Activated naive CD4-positive, alpha-beta T cell (primary cell): ENCODE data around the gene CLCA2.

Experiments used
- DNase-seq, 4 experiments: peaks; one replicate each; lab custom pipeline; 2025; lab: John Stamatoyannopoulos, UW

The CLCA2 gene

GRCh38 chr1:86430376-86430775 is 6.4 kb downstream of the CLCA2 start:
- no peak for DNase-seq

DNA sequence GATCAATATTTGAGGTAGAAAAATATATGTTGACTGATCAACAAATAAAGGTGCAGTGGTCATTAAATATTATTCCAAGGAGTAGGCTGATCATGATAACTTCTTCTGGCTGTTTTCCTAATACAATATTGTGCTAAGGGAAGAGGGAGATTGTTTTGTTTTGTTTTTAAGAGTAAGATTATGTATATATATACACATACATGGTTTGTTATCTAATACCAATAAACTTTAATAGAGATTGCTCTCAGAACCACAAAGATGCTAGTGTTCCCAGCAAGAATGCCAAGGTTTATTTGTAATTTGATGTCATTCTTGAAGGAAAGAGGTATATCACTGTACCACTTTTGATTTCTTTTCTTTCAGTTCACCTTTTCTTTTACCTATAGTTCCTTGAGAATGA is 10.1 kb downstream of the CLCA2 start:
- DNase-seq = no peak

GRCh38 chr1:86435327-86435726 is 11.4 kb downstream of the CLCA2 start:
- DNase-seq = no peak

GRCh38 chr1:86436041-86436440 is 12.1 kb downstream of the CLCA2 start:
- no peak for DNase-seq

DNA sequence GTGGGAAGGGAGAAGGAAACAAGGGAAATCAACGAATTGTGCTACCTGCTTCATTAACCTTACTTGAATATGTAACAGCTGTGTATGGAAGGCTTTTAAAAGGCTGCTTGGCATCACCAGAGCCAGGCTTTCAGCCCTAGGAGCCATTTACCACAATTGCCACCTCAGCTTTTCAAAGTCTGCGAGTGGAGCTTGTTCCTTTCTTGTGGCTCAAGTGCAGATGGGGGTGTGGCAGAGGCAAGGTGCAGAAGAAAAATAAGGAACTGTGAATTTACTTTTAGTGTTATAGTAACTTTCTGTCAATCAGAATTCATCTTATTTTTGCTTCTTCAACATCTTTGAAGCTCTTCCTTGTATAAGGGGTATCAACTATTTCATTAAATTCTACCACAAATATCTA is 17.6 kb downstream of the CLCA2 start:
- peak in 1 of 4 experiments; percentile 11 for DNase-seq

- DNase-seq = no peak
Measured at GRCh38 chr1:86441997-86442396, 18.0 kb downstream of the CLCA2 start.

DNA sequence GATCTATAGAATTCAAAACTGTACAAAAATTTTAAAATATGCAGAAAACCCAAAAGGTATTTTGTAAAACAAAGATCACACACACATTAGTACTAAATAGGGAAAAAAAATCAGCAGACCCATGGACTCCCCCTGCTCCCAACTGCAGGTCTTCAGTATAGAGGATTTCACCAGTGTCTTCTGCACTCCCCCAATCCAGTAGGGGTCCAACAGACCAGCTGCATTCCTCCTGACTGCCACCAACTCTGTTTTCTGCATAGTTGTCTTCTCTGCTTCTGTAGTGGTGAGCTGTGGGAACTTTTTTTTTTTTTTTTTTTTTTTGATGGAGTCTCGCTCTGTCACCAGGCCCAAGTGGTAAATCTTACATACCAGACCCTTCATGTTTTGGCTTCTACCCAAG is 21.9 kb downstream of the CLCA2 start:
- DNase-seq = no peak

DNA sequence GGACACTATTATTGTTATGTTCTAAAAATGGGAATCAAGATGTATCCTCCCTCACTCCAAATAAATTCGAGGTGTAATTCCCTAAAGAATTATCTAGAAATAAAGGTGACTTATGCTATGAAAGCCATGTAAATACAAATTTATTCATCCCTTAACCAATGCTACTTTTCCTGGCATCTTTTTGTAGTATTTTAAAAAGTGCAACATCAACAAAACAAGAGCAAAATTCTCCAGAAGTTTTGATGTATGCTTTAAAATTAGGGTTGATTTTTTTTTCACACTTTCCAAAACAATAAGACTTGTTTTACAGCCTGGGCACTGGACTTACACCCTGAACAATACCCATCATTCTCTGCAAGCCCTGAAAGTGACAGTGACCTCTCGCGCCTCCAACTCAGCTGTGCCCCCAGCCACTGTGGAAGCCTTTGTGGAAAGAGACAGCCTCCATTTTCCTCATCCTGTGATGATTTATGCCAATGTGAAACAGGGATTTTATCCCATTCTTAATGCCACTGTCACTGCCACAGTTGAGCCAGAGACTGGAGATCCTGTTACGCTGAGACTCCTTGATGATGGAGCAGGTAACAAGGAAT is 23.3 kb downstream of the CLCA2 start:
- no peak for DNase-seq

- no peak for DNase-seq
Measured at GRCh38 chr1:86448670-86449069, 24.7 kb downstream of the CLCA2 start.

- DNase-seq = no peak
Measured at GRCh38 chr1:86449103-86449502, 25.1 kb downstream of the CLCA2 start.

DNA sequence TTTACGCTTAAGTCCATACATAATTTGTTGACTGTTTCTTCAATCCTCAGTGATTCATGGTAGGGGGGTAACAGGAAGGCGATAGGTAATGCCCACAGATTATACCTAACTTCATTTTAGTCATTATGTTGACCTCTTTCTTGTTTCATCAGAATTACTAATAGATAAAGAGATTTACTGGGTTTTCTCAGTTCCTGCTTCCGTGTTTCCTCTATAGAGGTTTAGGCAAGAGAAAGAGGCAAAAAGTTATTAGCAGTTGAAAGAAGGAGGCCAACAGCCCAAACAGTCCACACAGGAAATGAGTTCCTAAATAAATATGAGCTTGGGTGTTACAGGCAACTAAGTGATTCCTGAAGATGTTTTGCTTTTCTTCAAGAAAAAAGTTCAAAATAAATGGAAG is 26.9 kb downstream of the CLCA2 start:
- DNase-seq = no peak

GRCh38 chr1:86453664-86454063 is 29.7 kb downstream of the CLCA2 start:
- DNase-seq = no peak

GRCh38 chr1:86455073-86455472 is 31.1 kb downstream of the CLCA2 start:
- DNase-seq = no peak

DNA sequence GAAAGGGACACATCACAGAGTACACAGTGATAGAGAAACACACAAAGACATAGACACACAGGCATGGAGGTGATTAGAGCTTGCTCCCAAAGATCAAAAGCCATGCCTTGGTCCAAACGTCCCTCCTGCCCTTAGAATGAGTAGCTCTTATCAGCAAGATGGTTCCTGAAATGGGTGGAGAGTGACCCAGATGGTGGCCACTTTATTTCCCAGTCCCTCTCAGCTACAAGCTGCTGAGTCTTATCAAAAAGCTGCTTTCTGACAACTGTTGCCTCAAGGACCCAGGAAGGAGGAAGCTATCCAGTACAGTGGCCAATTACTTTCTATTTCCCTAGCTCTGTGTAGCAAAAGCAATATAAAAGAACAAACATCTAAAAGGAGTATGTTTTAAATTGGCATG is 37.0 kb downstream of the CLCA2 start:
- no peak for DNase-seq

DNA sequence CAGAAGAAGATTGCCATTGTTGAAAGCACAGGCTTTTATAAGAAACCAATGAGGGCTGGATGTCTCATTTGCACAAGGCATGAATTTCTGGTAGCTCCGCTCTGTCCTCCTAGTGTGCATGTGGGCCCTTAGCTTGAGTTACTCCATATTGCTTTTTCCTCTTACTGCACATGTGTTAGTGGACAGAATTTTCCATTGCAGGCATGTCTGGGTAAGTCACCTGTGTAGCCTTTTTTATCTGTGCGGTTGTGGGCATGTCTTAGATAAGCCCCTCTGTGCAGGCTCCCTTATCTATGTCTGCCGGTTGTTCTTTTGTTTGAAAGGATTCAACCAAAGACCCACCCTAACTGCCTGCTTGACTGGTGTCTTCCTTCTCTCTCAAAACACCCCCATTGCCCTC is 37.5 kb downstream of the CLCA2 start:
- DNase-seq = no peak

DNA sequence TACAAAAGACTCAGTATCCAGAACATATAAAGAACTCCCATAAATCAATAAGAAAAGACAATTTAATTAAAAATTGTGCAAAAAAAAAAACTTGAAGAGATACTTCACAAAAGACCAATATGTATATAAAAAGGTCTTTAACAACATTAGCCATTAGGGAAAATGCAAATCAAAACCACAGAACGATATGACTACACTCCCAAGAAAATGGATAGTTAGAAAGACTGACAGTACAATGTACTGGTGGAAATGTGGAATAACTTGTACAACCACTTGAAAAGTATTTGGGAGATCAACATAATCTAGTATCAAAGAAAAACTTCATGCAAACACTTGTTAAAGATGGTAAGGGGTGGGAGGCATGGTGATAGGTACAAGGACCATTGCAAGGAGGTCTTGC is 40.8 kb downstream of the CLCA2 start:
- DNase-seq = no peak

GRCh38 chr1:86466109-86466844 is 42.3 kb downstream of the CLCA2 start:
- no peak for DNase-seq

DNA sequence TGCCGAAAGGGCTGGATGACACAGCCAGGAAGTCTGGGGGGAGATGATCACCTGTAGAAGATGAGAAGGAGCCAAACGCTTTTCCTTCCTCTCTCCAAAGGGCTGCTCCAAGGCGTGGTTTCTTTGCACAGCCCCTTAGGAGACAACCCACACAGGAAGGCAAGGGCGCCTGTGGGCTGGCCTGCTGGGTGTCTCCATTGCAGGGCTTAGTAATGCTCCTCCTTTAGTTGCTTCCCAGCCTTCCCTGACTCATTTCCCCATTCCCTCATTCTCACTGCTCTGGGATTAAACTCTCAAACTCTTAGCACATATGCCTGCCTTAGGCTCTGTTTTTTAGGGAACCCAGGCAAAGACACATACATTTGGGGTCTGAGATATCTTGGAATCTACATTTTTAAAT is 43.0 kb downstream of the CLCA2 start:
- no peak for DNase-seq

GRCh38 chr1:86468501-86468977 is 44.6 kb downstream of the CLCA2 start, which contains the start of gene CLCA1:
Gene CLCA1 (plus strand): TSS chr1:86468927. CDS start chr1:86468972, 45 bp downstream.
- no peak for DNase-seq

DNA sequence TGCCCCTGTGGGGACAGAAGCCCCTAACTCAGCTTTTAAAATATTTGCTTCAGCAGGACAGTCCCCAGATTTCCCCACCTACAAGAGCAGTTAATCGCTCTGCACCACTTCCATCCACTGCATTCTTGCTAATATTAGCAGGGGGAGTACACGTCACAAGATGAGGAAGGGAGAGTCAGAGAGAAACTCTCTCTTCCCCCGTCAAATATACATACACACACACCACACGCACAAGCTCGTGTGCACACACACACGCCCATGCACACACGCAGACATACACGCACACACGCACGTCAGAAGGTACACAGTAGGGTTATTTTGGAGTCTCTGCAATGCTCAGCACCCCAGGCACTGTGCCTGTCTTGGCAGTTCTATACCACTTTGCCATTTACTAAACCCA is 46.9 kb downstream of the CLCA2 start:
- no peak for DNase-seq

DNA sequence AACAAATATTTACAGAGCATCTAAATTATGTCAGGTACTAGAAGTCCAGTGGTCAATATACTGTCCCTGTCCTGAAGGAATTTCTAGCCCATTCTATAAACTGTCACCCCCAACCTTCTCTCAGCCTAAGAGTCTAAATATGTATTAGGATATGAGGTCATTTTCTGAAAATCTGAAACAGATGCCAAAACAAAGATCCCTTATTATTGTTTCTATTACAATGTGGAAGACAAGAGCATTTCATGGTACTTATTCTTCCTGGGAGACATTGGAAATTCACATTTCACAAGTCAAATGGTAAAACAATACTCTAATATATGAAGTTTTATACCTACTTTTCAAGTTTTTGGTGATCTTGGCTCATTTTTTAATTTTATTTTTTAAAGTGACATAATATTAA is 47.3 kb downstream of the CLCA2 start:
- no peak for DNase-seq

GRCh38 chr1:86472152-86472551 is 48.2 kb downstream of the CLCA2 start:
- DNase-seq = no peak

DNA sequence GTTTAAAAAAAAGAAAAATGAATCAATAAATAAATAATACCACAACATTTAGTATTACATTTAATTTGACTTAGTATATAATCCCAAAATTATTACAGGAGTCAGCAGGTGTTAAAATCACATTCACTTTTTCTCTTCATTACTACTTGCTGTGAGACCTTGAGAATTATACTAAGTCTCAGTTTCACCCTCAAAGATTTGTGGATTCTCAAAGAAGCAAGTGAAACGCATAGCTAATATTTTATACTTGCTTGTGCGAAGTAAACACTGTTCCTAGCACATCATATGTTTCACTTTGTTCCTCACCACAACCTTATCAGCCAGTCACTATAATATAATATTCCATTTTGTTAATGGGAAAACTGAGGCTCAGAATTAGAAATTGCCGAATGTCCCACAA is 48.8 kb downstream of the CLCA2 start:
- DNase-seq = no peak

GRCh38 chr1:86477256-86477655 is 53.3 kb downstream of the CLCA2 start:
- no peak for DNase-seq
